GM18907 (cell line): ENCODE measurements around the gene MPIG6B.

ENCODE experiments used
- ATAC-seq: cut with Tn5 transposase; IDR thresholded peaks from one replicate; pipeline ENCODE4 v1.9.1; 2021; ENCODE audit warnings: mild to moderate bottlenecking, moderate library complexity; ENCODE audit not compliant: unreplicated experiment

The MPIG6B gene

GRCh38 chr6:31765559-31765909 is 42.4 kb downstream of the MPIG6B start:
- ATAC-seq: no peak

- no peak for ATAC-seq
These were observed 43.0 kb downstream of the MPIG6B start for GRCh38 chr6:31765910-31766794.

GRCh38 chr6:31767096-31767645 is 44.0 kb downstream of the MPIG6B start:
- ATAC-seq: no peak

GRCh38 chr6:31768363-31769257 is 45.4 kb downstream of the MPIG6B start:
- no peak for ATAC-seq

DNA sequence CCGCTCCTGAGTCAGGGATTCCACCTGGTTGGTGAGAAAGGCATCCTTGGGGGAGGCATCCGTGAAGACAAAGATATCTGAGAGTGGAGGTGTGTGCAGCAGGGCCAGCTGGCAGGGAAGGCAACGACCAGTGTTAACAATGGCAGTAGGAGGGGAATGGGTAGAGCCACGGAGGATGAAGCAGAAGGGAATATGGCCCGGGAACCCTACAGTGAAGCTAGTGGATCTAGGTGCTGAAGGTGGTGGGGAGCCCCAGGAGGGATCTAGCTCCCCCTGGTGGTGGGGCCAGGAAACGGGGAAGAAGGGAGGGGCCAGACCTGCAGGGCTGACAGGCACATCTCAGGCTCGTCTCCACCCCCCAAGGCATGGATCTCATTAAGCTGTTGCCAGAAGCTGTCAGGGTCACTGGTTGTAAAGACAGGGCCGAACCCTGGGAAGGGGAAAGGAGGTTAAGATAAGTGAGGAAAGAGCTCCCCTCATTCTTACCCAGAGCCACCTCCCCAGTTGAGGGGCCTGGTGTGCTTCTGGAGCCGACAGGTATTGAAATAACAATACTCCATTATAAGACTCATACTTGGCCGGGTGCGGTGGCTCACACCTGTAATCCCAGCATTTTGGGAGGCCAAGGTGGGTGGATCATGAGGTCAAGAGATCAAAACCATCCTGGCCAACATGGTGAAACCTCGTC is 46.7 kb downstream of the MPIG6B start:
- no peak for ATAC-seq

DNA sequence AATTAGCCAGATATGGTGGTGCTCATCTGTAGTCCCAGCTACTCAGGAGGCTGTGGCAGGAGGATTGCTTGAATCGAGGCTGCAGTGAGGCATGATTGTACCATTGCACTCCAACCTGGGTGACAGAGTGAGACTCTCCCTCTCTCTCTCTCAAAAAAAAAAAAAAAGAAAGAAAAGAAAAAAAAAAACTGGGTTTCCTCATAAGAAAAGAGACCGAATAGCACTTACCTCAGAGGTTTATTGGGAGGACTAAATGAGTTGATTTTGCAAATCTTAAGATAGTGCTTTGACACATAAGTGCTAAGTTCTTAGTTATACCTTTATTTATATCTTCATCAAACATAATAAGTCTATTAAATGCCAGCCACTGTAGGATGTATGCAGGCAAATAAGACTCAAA is 47.7 kb downstream of the MPIG6B start:
- no peak for ATAC-seq

DNA sequence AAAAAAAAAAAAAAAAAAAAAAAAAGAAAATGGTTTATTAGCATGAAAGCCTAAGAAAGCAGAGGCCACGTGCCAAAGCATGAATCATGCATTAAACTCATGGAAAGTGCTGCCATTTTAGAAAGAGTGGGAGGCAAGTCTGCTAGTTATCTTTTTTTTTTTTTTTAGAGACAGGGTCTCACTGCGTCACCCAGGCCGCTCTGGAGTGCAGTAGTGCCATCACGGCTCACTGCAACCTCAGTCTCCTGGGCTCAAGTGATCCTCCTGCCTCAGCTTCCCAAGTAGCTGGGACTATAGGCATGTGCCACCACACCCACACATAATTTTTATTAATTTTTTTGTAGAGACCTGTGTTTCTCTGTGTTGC is 48.8 kb downstream of the MPIG6B start:
- ATAC-seq: no peak

DNA sequence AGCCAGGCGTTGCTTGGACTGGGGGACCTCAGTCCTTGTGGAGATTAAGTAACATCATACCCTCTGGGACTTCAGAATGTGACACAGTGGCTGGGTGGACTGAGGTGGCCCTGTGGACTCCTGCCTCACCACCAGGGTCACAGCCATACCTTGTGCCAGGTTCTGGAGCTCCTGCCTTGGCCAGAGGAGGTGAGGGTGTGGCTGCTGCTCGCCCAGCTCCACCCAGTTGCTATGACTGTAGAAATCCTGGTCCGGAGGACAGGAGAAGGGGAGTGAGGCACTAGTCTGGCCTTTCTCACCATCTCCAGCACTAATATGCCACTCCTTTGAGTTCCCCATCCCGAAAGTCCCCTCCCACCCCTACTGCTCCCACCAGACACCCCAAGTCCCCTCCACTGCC is 52.0 kb downstream of the MPIG6B start:
- ATAC-seq: no peak

- no peak for ATAC-seq
These were observed 52.7 kb downstream of the MPIG6B start for GRCh38 chr6:31775633-31776484.
